HG03442 (cell line): Measurements from ENCODE around the gene SPATA31E1.
"Not testable (repeated sequence)": the region's sequence is repeated elsewhere in the genome, so short reads cannot be mapped to it uniquely, and the experiment has no call there.

Experiments used
- ATAC-seq: cut with Tn5 transposase; IDR thresholded peaks from one replicate; pipeline ENCODE4 v1.9.1; 2021; ENCODE audit warnings: mild to moderate bottlenecking, moderate library complexity; ENCODE audit not compliant: unreplicated experiment

The SPATA31E1 gene

GRCh38 chr9:87919013-87919412 is 36.3 kb downstream of the SPATA31E1 start:
- ATAC-seq: not testable (repeated sequence)

GRCh38 chr9:87921561-87921960 is 38.9 kb downstream of the SPATA31E1 start:
- not testable (repeated sequence) for ATAC-seq

GRCh38 chr9:87923012-87923411 is 40.3 kb downstream of the SPATA31E1 start:
- ATAC-seq: not testable (repeated sequence)

GRCh38 chr9:87924851-87925250 is 42.2 kb downstream of the SPATA31E1 start:
- not testable (repeated sequence) for ATAC-seq

GRCh38 chr9:87929152-87929551 is 46.5 kb downstream of the SPATA31E1 start:
- not testable (repeated sequence) for ATAC-seq

DNA sequence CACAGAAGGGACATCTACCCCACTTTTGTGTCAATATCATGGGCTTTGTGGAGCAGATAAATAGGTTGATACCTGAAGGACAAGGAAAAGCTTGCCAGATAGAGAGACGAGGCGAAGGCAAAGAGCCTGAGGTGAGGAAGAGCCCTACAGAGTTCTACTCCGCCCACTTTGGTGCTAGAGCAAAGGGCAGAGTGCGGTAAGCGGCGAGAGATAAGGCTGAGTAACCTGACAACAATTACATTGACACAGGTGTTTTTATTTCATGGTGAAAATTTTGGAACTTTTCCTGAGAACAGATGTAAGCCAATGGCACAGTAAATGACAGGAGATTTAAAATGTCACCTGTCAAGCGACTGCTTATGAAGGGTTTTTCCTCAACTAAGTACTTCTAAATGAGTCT is 51.8 kb downstream of the SPATA31E1 start:
- ATAC-seq: not testable (repeated sequence)

GRCh38 chr9:87937352-87937751 is 54.7 kb downstream of the SPATA31E1 start:
- ATAC-seq: not testable (repeated sequence)

GRCh38 chr9:87937918-87938317 is 55.2 kb downstream of the SPATA31E1 start:
- ATAC-seq: not testable (repeated sequence)

GRCh38 chr9:87938336-87938735 is 55.7 kb downstream of the SPATA31E1 start:
- ATAC-seq: not testable (repeated sequence)
